ENCODE results near the gene RICTOR.

Gene RICTOR

GRCh38 chr5:38961691-38962090, 112.5 kb downstream of the RICTOR start:
- TF ChIP-seq CTCF (IDR thresholded peaks at IDR 0.05; ENCODE audit: low read depth, low read length, missing control alignments) = no peak
- no peaks in the 10 kb centered on the region for H3K27me3 ChIP-seq (replicated peaks)
- in situ Hi-C loops (cut with HindIII; ENCODE audit: low pct_ligation_motif_present, low sequenced_read_pairs) = no loop called here
- no peak for DNase-seq
- no peak overlapping the region for H3K4me3 ChIP-seq (ENCODE audit: low read depth, low read length)
- peaks cover 26% of the 10 kb centered on the region for H3K36me3 ChIP-seq (replicated peaks)
- H3K27ac ChIP-seq = no peak overlapping the region

- DNase-seq = no peak
- in situ Hi-C loops (cut with HindIII; ENCODE audit: low pct_ligation_motif_present, low sequenced_read_pairs) = no loop called here
- no peak overlapping the region for H3K27ac ChIP-seq
- no peak for TF ChIP-seq CTCF (IDR thresholded peaks at IDR 0.05; ENCODE audit: low read depth, low read length, missing control alignments)
- H3K27me3 ChIP-seq (replicated peaks) = no peaks in the 10 kb centered on the region
- peaks cover 53% of the 10 kb centered on the region for H3K36me3 ChIP-seq (replicated peaks)
- no peak overlapping the region for H3K4me3 ChIP-seq (ENCODE audit: low read depth, low read length)
Measured at GRCh38 chr5:38953426-38954012, 120.7 kb downstream of the RICTOR start.

GRCh38 chr5:38948501-38948900, 125.7 kb downstream of the RICTOR start:
- TF ChIP-seq CTCF (IDR thresholded peaks at IDR 0.05; ENCODE audit: low read depth, low read length, missing control alignments) = no peak
- peaks cover 46% of the 10 kb centered on the region for H3K36me3 ChIP-seq (replicated peaks)
- in situ Hi-C loops (cut with HindIII; ENCODE audit: low pct_ligation_motif_present, low sequenced_read_pairs) = no loop called here
- no peaks in the 10 kb centered on the region for H3K27me3 ChIP-seq (replicated peaks)
- no peak overlapping the region for H3K4me3 ChIP-seq (ENCODE audit: low read depth, low read length)
- peak; percentile 14 for DNase-seq
- peak overlapping the region; percentile 13 for H3K27ac ChIP-seq

GRCh38 chr5:38944282-38944681, 129.9 kb downstream of the RICTOR start:
- in situ Hi-C loops (cut with HindIII; ENCODE audit: low pct_ligation_motif_present, low sequenced_read_pairs) = no loop called here
- H3K27ac ChIP-seq = no peak overlapping the region
- peaks cover 28% of the 10 kb centered on the region for H3K36me3 ChIP-seq (replicated peaks)
- H3K27me3 ChIP-seq (replicated peaks) = no peaks in the 10 kb centered on the region
- no peak for TF ChIP-seq CTCF (IDR thresholded peaks at IDR 0.05; ENCODE audit: low read depth, low read length, missing control alignments)
- DNase-seq = no peak
- H3K4me3 ChIP-seq (ENCODE audit: low read depth, low read length) = no peak overlapping the region

- no peak for DNase-seq
- Histone ChIP-seq H3K27ac (no peak overlapping the region), H3K27me3 (replicated peaks) (no peaks in the 10 kb centered on the region), H3K4me3 (ENCODE audit: low read depth, low read length) (no peak overlapping the region), H3K36me3 (replicated peaks) (peaks cover 31% of the 10 kb centered on the region)
- in situ Hi-C loops (cut with HindIII; ENCODE audit: low pct_ligation_motif_present, low sequenced_read_pairs) = no loop called here
- TF ChIP-seq CTCF (IDR thresholded peaks at IDR 0.05; ENCODE audit: low read depth, low read length, missing control alignments) = no peak
Measured at GRCh38 chr5:38941912-38942311, 132.3 kb downstream of the RICTOR start.

GRCh38 chr5:38940230-38940858, 133.9 kb downstream of the RICTOR start:
- Histone ChIP-seq H3K27me3 (replicated peaks) (no peaks in the 10 kb centered on the region), H3K27ac (no peak overlapping the region), H3K36me3 (replicated peaks) (peaks cover 27% of the 10 kb centered on the region), H3K4me3 (ENCODE audit: low read depth, low read length) (no peak overlapping the region)
- DNase-seq = no peak
- TF ChIP-seq CTCF (IDR thresholded peaks at IDR 0.05; ENCODE audit: low read depth, low read length, missing control alignments) = no peak
- in situ Hi-C loops (cut with HindIII; ENCODE audit: low pct_ligation_motif_present, low sequenced_read_pairs) = no loop called here
